GM21447 (cell line): ENCODE measurements around the gene OLFML2B.
"Not testable (repeated sequence)": the region's sequence is repeated elsewhere in the genome, so short reads cannot be mapped to it uniquely, and the experiment has no call there.

Experiments used
- ATAC-seq: cut with Tn5 transposase; IDR thresholded peaks from one replicate; pipeline ENCODE4 v1.9.1; 2021; ENCODE audit not compliant: unreplicated experiment

OLFML2B gene

DNA sequence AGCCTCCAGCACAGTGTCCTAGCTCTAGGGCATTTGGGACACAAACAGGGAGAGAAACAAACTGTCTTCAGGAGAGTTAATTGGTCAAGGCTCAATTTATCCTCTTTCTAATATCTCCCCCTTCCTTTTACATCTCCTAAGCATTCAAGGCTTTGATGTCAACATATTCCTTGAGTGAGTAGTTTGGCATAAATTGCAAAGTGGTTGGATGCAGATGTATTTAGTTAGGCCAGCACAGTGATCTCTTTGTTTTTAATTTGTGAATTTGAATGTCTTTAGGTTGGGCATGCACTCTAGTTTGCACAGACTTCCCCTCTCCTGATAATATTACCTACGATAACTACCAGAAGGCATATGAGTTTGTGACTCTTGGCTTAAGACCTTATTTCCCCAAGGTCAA is 12.5 kb upstream of the OLFML2B start:
- ATAC-seq = no peak

DNA sequence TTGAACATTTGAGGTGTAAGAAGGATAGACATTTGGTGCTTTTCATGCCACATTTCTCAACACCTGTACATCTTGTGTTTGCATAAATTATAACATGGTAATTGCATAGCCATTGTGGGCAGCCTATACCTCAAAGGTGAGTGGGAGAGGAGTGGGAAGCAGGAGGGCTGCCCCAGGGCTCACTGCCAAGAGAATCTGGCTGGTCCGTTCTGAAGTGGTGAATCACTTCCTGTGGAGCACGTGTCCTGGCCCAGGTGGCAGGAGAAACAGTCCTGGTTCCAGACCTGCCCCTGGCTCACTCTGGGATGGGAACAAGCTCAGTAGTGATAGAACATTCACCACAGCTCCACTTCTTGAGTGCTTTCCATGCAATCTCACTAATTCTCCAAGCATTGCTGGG is 11.6 kb upstream of the OLFML2B start:
- ATAC-seq = no peak

DNA sequence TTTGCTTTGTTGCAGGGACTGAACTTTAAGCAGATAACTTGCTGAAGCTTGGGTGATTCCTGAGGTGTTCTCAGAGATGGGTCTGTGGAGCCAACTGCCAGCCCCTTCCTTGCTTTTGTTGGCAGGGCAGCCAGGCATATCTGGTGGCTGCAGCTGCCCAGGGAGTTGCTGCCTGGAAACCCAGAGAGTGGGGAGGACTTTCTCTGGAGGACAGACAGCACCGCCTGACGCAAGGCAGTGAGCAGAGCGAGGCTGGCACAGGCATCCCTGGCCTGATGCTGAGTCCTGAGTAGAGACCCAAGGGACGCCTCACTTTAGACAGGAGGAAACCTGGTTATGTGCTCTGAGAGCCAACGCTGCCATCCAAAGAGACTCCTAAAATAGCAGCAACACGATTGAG is 9.8 kb upstream of the OLFML2B start:
- no peak for ATAC-seq

DNA sequence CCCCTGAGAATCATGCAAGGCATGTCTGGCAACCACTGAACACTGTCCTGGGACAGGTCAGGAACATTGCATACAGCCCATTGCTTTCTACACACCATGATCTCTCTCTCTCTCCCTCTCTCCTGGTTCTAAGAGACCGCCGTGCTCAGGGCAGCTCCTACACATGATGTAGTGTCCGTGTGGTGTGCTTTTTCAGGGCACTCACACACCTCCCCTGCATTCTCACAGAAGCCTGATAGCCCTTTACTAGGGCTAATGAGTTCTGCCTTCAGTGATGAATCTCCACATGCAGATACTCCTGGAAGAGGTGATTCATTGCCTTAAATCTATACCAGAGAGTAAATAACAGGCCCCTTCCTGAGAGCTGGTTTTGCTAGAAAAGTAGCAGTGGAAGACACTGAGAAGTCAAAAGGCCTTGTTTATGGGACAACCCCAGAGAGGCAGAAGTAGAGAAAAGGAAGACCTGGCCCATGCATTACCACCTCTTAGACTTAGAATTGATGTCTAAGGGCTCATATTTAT is 7.2 kb upstream of the OLFML2B start:
- ATAC-seq = no peak

DNA sequence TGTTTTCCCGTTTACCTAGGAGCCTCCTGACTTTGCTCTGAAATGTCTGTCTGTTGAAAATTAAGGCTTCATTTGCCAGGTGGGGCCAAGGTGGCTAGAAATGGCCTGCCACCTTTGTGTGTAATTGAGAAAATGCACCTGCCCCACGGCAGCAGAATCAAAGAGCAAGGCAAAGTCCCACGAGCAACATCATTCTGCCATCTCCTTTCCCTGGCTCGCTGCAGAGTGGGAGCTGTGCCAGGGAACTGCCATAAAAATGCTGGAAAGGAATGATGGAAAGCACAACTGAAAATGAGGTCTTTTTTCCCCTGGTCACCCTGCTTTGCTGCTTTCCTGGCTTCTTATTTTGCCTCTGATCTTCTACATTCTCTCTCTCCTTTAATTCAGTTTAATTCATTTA is 5.5 kb upstream of the OLFML2B start:
- ATAC-seq = no peak

DNA sequence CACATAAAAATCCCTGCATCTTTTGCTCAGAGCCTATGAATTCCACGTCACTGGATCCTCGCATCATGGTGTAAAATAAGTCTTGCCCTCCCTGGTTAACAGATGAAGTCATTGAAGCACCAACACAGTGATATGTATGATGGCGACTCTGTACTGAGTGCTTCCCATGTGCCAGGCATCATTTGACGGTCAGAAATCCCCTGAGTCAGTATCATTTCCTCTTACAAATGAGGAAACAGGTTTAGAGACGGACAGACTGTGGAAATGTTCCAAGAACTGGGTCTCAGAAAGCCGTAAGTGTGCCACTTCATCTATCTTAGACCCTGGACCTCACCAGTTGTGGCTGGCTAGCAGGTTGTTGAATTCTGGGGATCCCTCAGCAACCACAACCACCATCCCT is 5.1 kb upstream of the OLFML2B start:
- ATAC-seq = peak; percentile 71

- ATAC-seq = no peak
Observed at GRCh38 chr1:162026881-162027280, 3.2 kb upstream of the OLFML2B start.

DNA sequence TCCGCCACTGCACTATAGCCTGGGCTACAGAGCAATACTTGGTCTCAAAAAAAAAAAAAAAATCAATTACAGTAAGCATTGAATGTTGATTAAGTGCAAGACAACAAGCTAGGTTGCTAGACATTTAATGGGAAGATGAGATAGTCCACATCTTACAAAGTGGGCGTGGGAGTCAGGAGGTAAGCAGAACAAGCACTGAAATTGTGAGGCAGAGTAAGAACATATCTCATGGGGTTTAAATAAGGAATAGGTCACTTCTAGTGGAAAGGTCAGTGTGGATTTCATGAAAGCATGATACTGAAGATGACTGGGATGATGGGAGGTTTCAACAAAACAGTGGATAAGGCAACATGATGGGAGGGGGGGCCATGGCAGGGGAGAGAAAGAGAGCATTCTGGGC is 1.9 kb upstream of the OLFML2B start:
- ATAC-seq = no peak

DNA sequence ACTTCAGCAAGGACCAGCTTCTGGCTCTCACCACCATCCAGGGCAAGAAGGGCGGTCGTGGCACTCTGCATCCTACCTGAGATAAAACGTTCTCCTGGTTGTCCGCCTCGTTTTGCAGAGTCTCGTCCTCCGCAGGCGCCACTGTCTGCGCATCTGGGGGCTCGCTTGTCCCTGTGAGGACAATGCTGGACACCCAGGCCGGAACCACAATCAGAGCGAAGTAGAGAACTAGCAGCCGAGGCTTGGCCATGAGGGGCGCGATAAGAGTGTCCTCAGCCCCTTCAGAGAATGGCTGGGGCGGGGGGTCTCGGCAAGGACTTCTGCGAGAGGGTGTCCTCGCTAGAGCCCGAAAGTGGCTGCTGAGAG is 505 bp downstream of the OLFML2B start:
- ATAC-seq = no peak

- ATAC-seq = no peak
Observed at GRCh38 chr1:162022626-162023025, 1.0 kb downstream of the OLFML2B start.

- ATAC-seq = no peak
Observed at GRCh38 chr1:162021124-162021523, 2.5 kb downstream of the OLFML2B start.

DNA sequence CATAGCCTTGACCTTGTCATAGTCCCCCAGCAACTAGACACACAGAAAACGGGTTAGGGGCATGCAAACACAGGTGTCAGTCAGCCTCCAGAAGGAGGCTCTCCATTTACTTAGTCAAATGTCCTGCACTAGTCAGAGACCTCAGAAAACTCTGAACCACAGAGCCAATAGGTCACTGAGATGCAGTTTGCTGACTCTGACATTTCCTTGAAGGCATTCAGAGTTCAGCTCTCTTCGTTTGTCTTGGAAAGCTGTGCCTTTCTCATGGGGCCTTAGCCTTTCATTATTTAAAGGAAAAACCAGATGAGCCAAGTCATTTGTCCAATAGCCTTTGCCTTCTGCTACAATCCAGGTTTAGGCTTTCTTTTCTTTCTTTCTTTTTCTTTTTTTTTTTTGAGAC is 3.5 kb downstream of the OLFML2B start:
- ATAC-seq = no peak

GRCh38 chr1:162019446-162019845 is 4.2 kb downstream of the OLFML2B start:
- ATAC-seq = no peak

DNA sequence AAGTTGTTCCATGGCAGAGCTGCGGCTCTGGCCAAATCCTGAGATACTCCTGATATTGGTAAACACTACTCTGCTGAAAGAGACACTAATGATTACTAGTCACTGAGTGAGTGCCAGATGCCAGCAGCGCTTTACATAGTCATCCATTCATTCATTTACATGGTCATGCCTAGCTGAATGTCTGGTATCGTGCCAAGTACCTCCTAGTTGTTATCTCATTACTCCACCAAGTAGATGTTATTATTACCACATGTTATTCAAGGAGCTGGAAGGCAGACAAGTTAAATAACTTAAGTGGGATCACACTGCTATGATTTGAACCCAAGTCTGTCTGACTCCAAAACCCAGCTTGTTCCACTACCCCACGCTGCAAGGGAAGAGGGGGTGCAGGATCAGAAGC is 4.7 kb downstream of the OLFML2B start:
- ATAC-seq = no peak

DNA sequence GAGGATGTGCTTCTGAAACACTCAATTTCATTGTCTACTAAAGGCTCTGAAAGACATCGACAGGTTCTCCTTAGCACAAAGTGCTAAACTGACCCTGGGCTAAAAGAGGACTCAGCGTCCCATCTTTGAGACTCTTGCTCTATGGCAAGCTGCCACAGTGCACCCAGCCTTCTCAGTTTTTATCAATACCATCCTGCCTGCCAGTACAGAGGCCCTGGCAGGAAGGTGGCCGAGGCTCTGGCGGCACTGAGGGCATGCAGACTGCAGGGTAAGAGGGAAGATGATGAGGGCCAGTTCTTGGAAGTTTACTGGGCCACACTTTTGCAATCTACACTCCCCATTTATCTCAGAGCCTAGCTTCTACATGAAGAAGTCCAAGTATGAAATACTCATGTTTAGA is 5.3 kb downstream of the OLFML2B start:
- ATAC-seq = no peak

- not testable (repeated sequence) for ATAC-seq
Observed at GRCh38 chr1:162017791-162018190, 5.9 kb downstream of the OLFML2B start.

DNA sequence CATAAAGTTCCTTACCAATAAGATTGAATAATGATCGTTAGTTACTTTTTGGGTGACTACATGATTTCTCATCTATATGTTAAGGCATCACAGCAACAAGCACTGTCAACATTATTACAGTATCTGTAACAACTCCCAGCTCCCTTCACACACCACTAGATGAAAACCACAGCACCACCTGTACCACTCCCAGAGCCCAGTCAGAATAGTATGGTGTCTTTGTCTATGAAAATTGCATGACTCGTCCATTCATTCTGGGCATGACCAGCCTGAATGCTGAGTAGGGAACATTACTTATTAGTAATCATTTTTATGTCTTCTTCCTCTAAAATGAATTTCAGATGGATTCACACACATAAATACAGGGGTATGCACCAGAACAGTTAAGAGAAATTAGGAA is 7.0 kb downstream of the OLFML2B start:
- no peak for ATAC-seq

GRCh38 chr1:162015196-162015595 is 8.5 kb downstream of the OLFML2B start:
- ATAC-seq = no peak

DNA sequence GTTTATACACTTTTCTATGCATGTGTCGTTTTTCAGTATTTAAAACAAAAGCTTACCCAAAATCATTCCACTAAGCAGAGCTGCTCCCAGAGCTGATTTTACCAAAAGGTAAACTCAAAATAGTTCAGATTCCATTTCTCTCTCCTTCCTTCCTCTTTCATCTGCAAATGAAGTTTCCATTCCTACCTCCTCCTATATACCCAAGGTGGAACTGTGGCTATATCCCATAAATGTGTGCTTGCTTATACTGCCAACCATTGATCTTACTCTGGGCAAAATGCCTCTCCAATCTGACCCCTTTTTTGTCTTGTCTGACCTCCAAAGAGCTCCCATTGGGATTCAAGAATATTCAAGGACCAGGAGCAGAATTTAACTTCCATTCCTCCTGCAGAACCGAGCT is 9.5 kb downstream of the OLFML2B start:
- ATAC-seq = no peak

DNA sequence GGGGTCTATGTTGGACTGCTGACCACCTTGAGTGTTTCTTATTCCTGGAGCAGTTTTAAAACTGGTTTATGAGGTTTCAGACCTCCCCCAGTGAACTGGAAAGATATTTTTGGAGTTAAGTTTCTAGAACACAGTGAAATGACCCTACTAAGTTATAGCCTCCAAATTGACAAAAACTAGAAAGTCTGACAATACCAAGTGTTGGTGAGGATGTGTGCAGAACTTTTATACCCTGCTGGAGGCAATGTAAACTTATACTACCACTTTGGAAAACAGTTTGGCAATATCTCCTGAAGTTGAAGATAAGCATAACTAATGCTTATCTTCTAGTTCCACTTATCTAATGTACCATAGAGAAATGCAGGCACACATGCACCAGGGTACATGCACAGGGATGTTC is 10.4 kb downstream of the OLFML2B start:
- no peak for ATAC-seq

- no peak for ATAC-seq
Observed at GRCh38 chr1:162011337-162012012, 12.2 kb downstream of the OLFML2B start.

DNA sequence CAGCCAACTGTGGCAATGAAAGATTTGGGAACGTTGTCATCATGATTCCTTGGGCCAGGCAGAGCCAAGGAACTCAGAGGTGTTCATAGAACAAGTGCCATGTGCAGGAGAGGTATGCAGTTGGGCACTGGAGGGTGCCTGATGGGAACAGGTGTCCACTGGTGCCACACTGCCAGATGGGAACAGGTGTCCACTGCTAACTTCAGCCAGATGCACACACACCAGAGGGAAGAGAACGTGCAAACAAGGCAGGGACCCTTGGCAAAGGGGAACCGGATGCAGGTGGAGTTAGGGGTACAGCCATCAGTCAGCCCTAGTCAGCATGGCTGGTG is 13.5 kb downstream of the OLFML2B start:
- no peak for ATAC-seq

GRCh38 chr1:162009501-162010174 is 14.0 kb downstream of the OLFML2B start:
- ATAC-seq = no peak
